ENCODE results near the gene INPP5A. TPM values are rescaled to one million over a fixed set of nuclear protein-coding genes. Genes with fewer than 3 reads are reported as not detected.
"Not testable (repeated sequence)": the region's sequence is repeated elsewhere in the genome, so short reads cannot be mapped to it uniquely, and the experiment has no call there.

The INPP5A gene
- total RNA-seq, 1 experiment from 2014 or later, result 14.7 TPM

- ChIA-PET POLR2A (interaction anchor here (0.7 kb wide), 1 partner anchor 36 kb away, joined by 3 read pairs; no protein-coding TSS in a partner anchor), CTCF (interaction anchor here (0.9 kb wide), 1 partner anchor 14 kb away, joined by 3 read pairs; no protein-coding TSS in a partner anchor)
- peaks cover 14% of the 10 kb centered on the region for H3K27me3 Mint-ChIP-seq (ENCODE audit: insufficient read depth, unreplicated experiment)
- H3K4me1 Mint-ChIP-seq (ENCODE audit: insufficient read depth, unreplicated experiment), result no peaks in the 10 kb centered on the region
- no peak overlapping the region for H3K27ac Mint-ChIP-seq (ENCODE audit: low read depth, unreplicated experiment)
- no peaks in the 10 kb centered on the region for H3K36me3 Mint-ChIP-seq (ENCODE audit: insufficient read depth, unreplicated experiment)
- H3K9me3 Mint-ChIP-seq (ENCODE audit: unreplicated experiment), result no peaks in the 10 kb centered on the region
- no peak overlapping the region for H3K4me3 Mint-ChIP-seq (ENCODE audit: unreplicated experiment)
- no TSS peak for BruUV-seq (replicated peaks)
- DNase-seq (ENCODE audit: unreplicated experiment), result no peak
- TF ChIP-seq CTCF (IDR thresholded peaks at IDR 0.05; ENCODE audit: unreplicated experiment), result no peak
- intact Hi-C loops (cut with micrococcal nuclease), result no loop called here
Observed at GRCh38 chr10:132503581-132504421, 33.8 kb upstream of the INPP5A start.

GRCh38 chr10:132504501-132505272, 32.9 kb upstream of the INPP5A start:
- intact Hi-C loops (cut with micrococcal nuclease), result no loop called here

GRCh38 chr10:132505546-132505945, 32.0 kb upstream of the INPP5A start:
- CTCF ChIA-PET; H3K4me3 Mint-ChIP-seq (ENCODE audit: unreplicated experiment); BruUV-seq (replicated peaks); intact Hi-C loops (cut with micrococcal nuclease); H3K4me1 Mint-ChIP-seq (ENCODE audit: insufficient read depth, unreplicated experiment); DNase-seq (ENCODE audit: unreplicated experiment); H3K36me3 Mint-ChIP-seq (ENCODE audit: insufficient read depth, unreplicated experiment); POLR2A ChIA-PET; H3K9me3 Mint-ChIP-seq (ENCODE audit: unreplicated experiment); H3K27ac Mint-ChIP-seq (ENCODE audit: low read depth, unreplicated experiment): not testable (repeated sequence)
- peaks cover 17% of the 10 kb centered on the region for H3K27me3 Mint-ChIP-seq (ENCODE audit: insufficient read depth, unreplicated experiment)

More at GRCh38 chr10:132504501-132505272, 32.9 kb upstream of the INPP5A start:
- POLR2A ChIA-PET, result no interaction called here
- CTCF ChIA-PET, result no interaction called here
- H3K36me3 Mint-ChIP-seq (ENCODE audit: insufficient read depth, unreplicated experiment), result no peaks in the 10 kb centered on the region
- DNase-seq (ENCODE audit: unreplicated experiment), result no peak
- peaks cover 20% of the 10 kb centered on the region for H3K27me3 Mint-ChIP-seq (ENCODE audit: insufficient read depth, unreplicated experiment)
- no peak overlapping the region for H3K27ac Mint-ChIP-seq (ENCODE audit: low read depth, unreplicated experiment)
- no peak for TF ChIP-seq CTCF (IDR thresholded peaks at IDR 0.05; ENCODE audit: unreplicated experiment)
- H3K4me3 Mint-ChIP-seq (ENCODE audit: unreplicated experiment), result no peak overlapping the region
- H3K9me3 Mint-ChIP-seq (ENCODE audit: unreplicated experiment), result no peaks in the 10 kb centered on the region
- BruUV-seq (replicated peaks), result no TSS peak
- no peaks in the 10 kb centered on the region for H3K4me1 Mint-ChIP-seq (ENCODE audit: insufficient read depth, unreplicated experiment)

GRCh38 chr10:132506711-132507408, 30.7 kb upstream of the INPP5A start:
- intact Hi-C loops (cut with micrococcal nuclease), result no loop called here
- no peak for TF ChIP-seq CTCF (IDR thresholded peaks at IDR 0.05; ENCODE audit: unreplicated experiment)
- no peak for DNase-seq (ENCODE audit: unreplicated experiment)
- CTCF ChIA-PET, result no interaction called here
- H3K4me1 Mint-ChIP-seq (ENCODE audit: insufficient read depth, unreplicated experiment), result no peaks in the 10 kb centered on the region
- POLR2A ChIA-PET, result no interaction called here
- no peaks in the 10 kb centered on the region for H3K9me3 Mint-ChIP-seq (ENCODE audit: unreplicated experiment)
- H3K4me3 Mint-ChIP-seq (ENCODE audit: unreplicated experiment), result no peak overlapping the region
- H3K27me3 Mint-ChIP-seq (ENCODE audit: insufficient read depth, unreplicated experiment), result peaks cover 7% of the 10 kb centered on the region
- no peak overlapping the region for H3K27ac Mint-ChIP-seq (ENCODE audit: low read depth, unreplicated experiment)
- no peaks in the 10 kb centered on the region for H3K36me3 Mint-ChIP-seq (ENCODE audit: insufficient read depth, unreplicated experiment)
- BruUV-seq (replicated peaks), result no TSS peak
